Neural cell (in vitro differentiated cells): ENCODE data around the gene SIT1. TPM values are rescaled to one million over a fixed set of nuclear protein-coding genes. Genes with fewer than 3 reads are reported as not detected.
"Not testable (repeated sequence)": the region's sequence is repeated elsewhere in the genome, so short reads cannot be mapped to it uniquely, and the experiment has no call there.

Experiments used
- H2AFZ ChIP-seq: fragments of 200-600, 300-800 bp; sonication (generic), shearing (Covaris generic); 2 replicates; pipeline ENCODE4 v1.6.0; 2014; ENCODE audit warnings: low read depth, mild to moderate bottlenecking, antibody characterized with exemption, low read length, moderate library complexity
- H3F3A ChIP-seq: fragments of 200-600 bp; shearing (Covaris generic); 2 replicates; pipeline ENCODE4 v1.6.1; 2016; ENCODE audit warnings: mild to moderate bottlenecking, moderate library complexity, mixed read lengths, antibody characterized with exemption, low read length; ENCODE audit not compliant: insufficient read depth, poor library complexity, severe bottlenecking
- H3K27ac ChIP-seq: fragments of 200-600, 300-800 bp; sonication (generic), shearing (Covaris generic); 2 replicates; pipeline ENCODE4 v1.5.1; 2014; ENCODE audit warnings: mild to moderate bottlenecking, low read length, moderate library complexity
- H3K27me3 ChIP-seq: fragments of 300-800, 200-600 bp; sonication (generic), shearing (Covaris generic); 2 replicates; pipeline ENCODE4 v1.6.0; 2014; ENCODE audit warnings: mild to moderate bottlenecking, low read depth, low read length, moderate library complexity; ENCODE audit not compliant: insufficient read depth
- H3K36me3 ChIP-seq: fragments of 300-800, 200-600 bp; sonication (generic), shearing (Covaris generic); 2 replicates; pipeline ENCODE4 v1.5.1; 2014; ENCODE audit warnings: mild to moderate bottlenecking, antibody characterized with exemption, low read length, moderate library complexity; ENCODE audit not compliant: insufficient read depth
- H3K4me2 ChIP-seq: fragments of 300-800, 200-600 bp; sonication (generic), shearing (Covaris generic); 2 replicates; pipeline ENCODE4 v1.6.0; 2014; ENCODE audit warnings: mild to moderate bottlenecking, low read length
- H3K4me3 ChIP-seq: fragments of 300-800, 200-600 bp; sonication (generic), shearing (Covaris generic); 2 replicates; pipeline ENCODE4 v1.5.1; 2014; ENCODE audit warnings: mild to moderate bottlenecking, low read length, moderate library complexity
- H3K79me2 ChIP-seq: fragments of 200-600 bp; shearing (Covaris generic); replicated peaks from 2 replicates; pipeline ENCODE4 v1.6.0; 2014; ENCODE audit warnings: mild to moderate bottlenecking, low read length, moderate library complexity; ENCODE audit not compliant: insufficient read depth
- H3K9ac ChIP-seq: fragments of 300-800, 200-600 bp; sonication (generic), shearing (Covaris generic); 2 replicates; pipeline ENCODE4 v1.6.1; 2016; ENCODE audit warnings: mild to moderate bottlenecking, low read length, mixed read lengths
- H3K9me2 ChIP-seq: fragments of 200-600 bp; shearing (Covaris generic); 2 replicates; pipeline ENCODE4 v1.6.1; 2016; ENCODE audit warnings: mild to moderate bottlenecking, low read length, mixed read lengths; ENCODE audit not compliant: insufficient read depth
- H3K9me3 ChIP-seq: fragments of 200-600, 300-800 bp; sonication (generic), shearing (Covaris generic); 2 replicates; pipeline ENCODE4 v1.6.1; 2016; ENCODE audit warnings: mild to moderate bottlenecking, mixed run types, low read length, moderate library complexity, mixed read lengths
- H4K20me1 ChIP-seq: fragments of 200-600 bp; shearing (Covaris generic); 2 replicates; pipeline ENCODE4 v1.6.1; 2016; ENCODE audit warnings: mild to moderate bottlenecking, mixed run types; ENCODE audit not compliant: insufficient read depth
- EP300 ChIP-seq: fragments of 450-650 bp; conservative IDR thresholded peaks from 2 replicates; pipeline ENCODE4 v1.6.1; 2014; ENCODE audit warnings: antibody characterized with exemption, mild to moderate bottlenecking, moderate library complexity; ENCODE audit not compliant: poor library complexity, severe bottlenecking
- EZH2 ChIP-seq: fragments of 200-600, 300-800 bp; shearing (Covaris generic), sonication (generic); IDR thresholded peaks from 2 replicates; pipeline ENCODE4 v1.6.1; 2014; ENCODE audit warnings: antibody characterized with exemption, low read length, borderline replicate concordance, mild to moderate bottlenecking; ENCODE audit not compliant: insufficient read depth, poor library complexity, severe bottlenecking
- MXI1 ChIP-seq: fragments of 450-650 bp; conservative IDR thresholded peaks from 2 replicates; pipeline ENCODE4 v1.6.1; 2014; ENCODE audit warnings: antibody characterized with exemption, mild to moderate bottlenecking; ENCODE audit not compliant: poor library complexity, severe bottlenecking
- POLR2AphosphoS5 ChIP-seq: IDR thresholded peaks from 2 replicates; pipeline ENCODE4 v1.6.1; 2012
- RAD21 ChIP-seq: fragments of 450-650 bp; conservative IDR thresholded peaks from 2 replicates; pipeline ENCODE4 v1.6.1; 2014; ENCODE audit warnings: antibody characterized with exemption, mild to moderate bottlenecking, moderate library complexity
- SMC3 ChIP-seq: fragments of 450-650 bp; conservative IDR thresholded peaks from 2 replicates; pipeline ENCODE4 v1.6.1; 2014; ENCODE audit warnings: antibody characterized with exemption, mild to moderate bottlenecking, moderate library complexity; ENCODE audit not compliant: poor library complexity
- TAF1 ChIP-seq: IDR thresholded peaks from 2 replicates; pipeline ENCODE4 v1.6.1; 2012; ENCODE audit warnings: low read depth
- polyA plus RNA-seq: library from polyadenylated mRNA; depleted of rRNA; stranded (reverse); fragments of >200 nt; gene quantifications from 2 replicates; pipeline ENCODE4 v1.2.3, GENCODE V29; 2014
- TF ChIP-seq, protein P1 (sequence below): IDR thresholded peaks from 2 replicates; pipeline ENCODE4 v1.6.1; 2012; ENCODE audit warnings: borderline replicate concordance
- TF ChIP-seq, protein P2 (sequence below): fragments of 450-650 bp; IDR thresholded peaks from 2 replicates; pipeline ENCODE4 v1.5.1; 2014; ENCODE audit warnings: antibody characterized with exemption, mild to moderate bottlenecking, moderate library complexity; ENCODE audit not compliant: poor library complexity, severe bottlenecking

SIT1 gene
- polyA plus RNA-seq, 1 donor from 2014 or later = not detected

- Histone ChIP-seq H3K9me2 (no peaks in the 10 kb centered on the region), H3K27me3 (peaks cover 33% of the 10 kb centered on the region), H2AFZ (no peak overlapping the region), H3K9ac (no peak overlapping the region), H3K9me3 (no peaks in the 10 kb centered on the region), H3K79me2 (no peaks in the 10 kb centered on the region), H3K36me3 (no peaks in the 10 kb centered on the region), H3K4me2 (no peak overlapping the region), H3K27ac (no peak overlapping the region), H3F3A (no peaks in the 10 kb centered on the region), H3K4me3 (no peak overlapping the region), H4K20me1 (no peaks in the 10 kb centered on the region)
- TF ChIP-seq, protein P1, sequence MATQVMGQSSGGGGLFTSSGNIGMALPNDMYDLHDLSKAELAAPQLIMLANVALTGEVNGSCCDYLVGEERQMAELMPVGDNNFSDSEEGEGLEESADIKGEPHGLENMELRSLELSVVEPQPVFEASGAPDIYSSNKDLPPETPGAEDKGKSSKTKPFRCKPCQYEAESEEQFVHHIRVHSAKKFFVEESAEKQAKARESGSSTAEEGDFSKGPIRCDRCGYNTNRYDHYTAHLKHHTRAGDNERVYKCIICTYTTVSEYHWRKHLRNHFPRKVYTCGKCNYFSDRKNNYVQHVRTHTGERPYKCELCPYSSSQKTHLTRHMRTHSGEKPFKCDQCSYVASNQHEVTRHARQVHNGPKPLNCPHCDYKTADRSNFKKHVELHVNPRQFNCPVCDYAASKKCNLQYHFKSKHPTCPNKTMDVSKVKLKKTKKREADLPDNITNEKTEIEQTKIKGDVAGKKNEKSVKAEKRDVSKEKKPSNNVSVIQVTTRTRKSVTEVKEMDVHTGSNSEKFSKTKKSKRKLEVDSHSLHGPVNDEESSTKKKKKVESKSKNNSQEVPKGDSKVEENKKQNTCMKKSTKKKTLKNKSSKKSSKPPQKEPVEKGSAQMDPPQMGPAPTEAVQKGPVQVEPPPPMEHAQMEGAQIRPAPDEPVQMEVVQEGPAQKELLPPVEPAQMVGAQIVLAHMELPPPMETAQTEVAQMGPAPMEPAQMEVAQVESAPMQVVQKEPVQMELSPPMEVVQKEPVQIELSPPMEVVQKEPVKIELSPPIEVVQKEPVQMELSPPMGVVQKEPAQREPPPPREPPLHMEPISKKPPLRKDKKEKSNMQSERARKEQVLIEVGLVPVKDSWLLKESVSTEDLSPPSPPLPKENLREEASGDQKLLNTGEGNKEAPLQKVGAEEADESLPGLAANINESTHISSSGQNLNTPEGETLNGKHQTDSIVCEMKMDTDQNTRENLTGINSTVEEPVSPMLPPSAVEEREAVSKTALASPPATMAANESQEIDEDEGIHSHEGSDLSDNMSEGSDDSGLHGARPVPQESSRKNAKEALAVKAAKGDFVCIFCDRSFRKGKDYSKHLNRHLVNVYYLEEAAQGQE = no peak
- TF ChIP-seq SMC3 (no peak), RAD21 (no peak), POLR2AphosphoS5 (no peak)
Observed at GRCh38 chr9:35615981-35616680, 34.6 kb downstream of the SIT1 start.

DNA sequence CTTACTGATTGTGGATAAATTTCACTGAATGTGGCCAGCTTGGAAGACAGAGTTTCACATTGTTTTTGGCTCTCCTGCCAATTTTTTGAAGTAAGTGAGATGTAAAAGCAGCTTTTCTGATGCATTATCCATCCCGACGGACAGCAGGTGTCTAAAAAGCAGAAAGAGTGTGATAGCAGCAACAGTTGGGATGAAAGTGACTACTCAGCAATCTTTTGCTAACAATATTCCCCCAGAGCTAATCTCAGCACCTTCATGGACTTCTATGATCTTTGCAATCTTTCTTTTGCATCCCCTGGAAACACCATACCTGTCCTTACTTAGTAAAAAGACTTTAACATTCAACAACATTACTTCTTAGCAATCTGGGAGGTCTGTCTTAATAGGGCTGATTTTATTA is 37.9 kb downstream of the SIT1 start:
- H2AFZ ChIP-seq = no peak overlapping the region
- H3K36me3 ChIP-seq = peaks cover 3% of the 10 kb centered on the region
- H3K4me2 ChIP-seq = no peak overlapping the region
- H3K27me3 ChIP-seq = peaks cover 32% of the 10 kb centered on the region
- no peaks in the 10 kb centered on the region for H3K9me3 ChIP-seq
- H3K79me2 ChIP-seq = no peaks in the 10 kb centered on the region
- H4K20me1 ChIP-seq = no peaks in the 10 kb centered on the region
- TF ChIP-seq, protein P2, sequence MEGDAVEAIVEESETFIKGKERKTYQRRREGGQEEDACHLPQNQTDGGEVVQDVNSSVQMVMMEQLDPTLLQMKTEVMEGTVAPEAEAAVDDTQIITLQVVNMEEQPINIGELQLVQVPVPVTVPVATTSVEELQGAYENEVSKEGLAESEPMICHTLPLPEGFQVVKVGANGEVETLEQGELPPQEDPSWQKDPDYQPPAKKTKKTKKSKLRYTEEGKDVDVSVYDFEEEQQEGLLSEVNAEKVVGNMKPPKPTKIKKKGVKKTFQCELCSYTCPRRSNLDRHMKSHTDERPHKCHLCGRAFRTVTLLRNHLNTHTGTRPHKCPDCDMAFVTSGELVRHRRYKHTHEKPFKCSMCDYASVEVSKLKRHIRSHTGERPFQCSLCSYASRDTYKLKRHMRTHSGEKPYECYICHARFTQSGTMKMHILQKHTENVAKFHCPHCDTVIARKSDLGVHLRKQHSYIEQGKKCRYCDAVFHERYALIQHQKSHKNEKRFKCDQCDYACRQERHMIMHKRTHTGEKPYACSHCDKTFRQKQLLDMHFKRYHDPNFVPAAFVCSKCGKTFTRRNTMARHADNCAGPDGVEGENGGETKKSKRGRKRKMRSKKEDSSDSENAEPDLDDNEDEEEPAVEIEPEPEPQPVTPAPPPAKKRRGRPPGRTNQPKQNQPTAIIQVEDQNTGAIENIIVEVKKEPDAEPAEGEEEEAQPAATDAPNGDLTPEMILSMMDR = no peak
- TF ChIP-seq SMC3 (no peak), EZH2 (no peak), RAD21 (no peak), EP300 (no peak), MXI1 (no peak), POLR2AphosphoS5 (no peak), TAF1 (no peak)
- TF ChIP-seq, protein P1 = no peak
- no peaks in the 10 kb centered on the region for H3F3A ChIP-seq
- no peak overlapping the region for H3K27ac ChIP-seq
- H3K4me3 ChIP-seq = no peak overlapping the region
- no peaks in the 10 kb centered on the region for H3K9me2 ChIP-seq
- H3K9ac ChIP-seq = no peak overlapping the region

DNA sequence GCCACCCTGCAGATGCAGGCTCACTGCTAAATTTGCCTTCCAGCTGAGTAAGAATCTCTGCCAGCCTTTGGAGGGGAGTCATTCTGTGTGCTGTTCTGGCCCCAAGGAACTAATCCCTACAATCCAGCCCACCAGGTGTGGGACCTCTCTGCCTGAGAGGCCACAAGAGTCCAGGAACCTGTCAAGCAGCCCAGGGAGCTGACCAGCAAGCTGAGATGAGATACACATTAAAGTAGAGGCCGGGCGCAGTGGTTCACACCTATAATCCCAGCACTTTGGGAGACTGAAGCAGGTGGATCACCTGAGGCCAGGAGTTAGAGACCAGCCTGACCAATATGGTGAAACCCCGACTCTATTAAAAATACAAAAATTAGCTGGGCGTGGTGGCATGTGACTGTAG is 38.7 kb downstream of the SIT1 start:
- H3F3A ChIP-seq, H4K20me1 ChIP-seq, H3K79me2 ChIP-seq, H3K4me3 ChIP-seq, H3K27ac ChIP-seq, H3K36me3 ChIP-seq, H3K9ac ChIP-seq, H3K9me2 ChIP-seq, H2AFZ ChIP-seq, H3K9me3 ChIP-seq, H3K4me2 ChIP-seq: not testable (repeated sequence)
- peaks cover 24% of the 10 kb centered on the region for H3K27me3 ChIP-seq
